ENCODE data around the gene MYBPC1. TPM values are rescaled to one million over a fixed set of nuclear protein-coding genes. Genes with fewer than 3 reads are reported as not detected.
A peak's percentile ranks its signal among the peaks of the same experiment; 100 is the strongest.

Gene MYBPC1
- total and polyA plus RNA-seq, 2 of the 13 experiments (the other 11 are each of a cell fraction or from before 2014, with no cell fraction given) = 0.31 to 0.53 TPM

- TF ChIP-seq ZSCAN5A (CRISPR knock-in tag; IDR thresholded peaks at IDR 0.05; ENCODE audit: borderline replicate concordance) (peak; percentile 82; the same call in 1 of the 2 replicates), ZBTB21 (CRISPR knock-in tag; IDR thresholded peaks at IDR 0.05) (no peak), RNF219 (CRISPR knock-in tag; IDR thresholded peaks at IDR 0.05) (peak; percentile 72; the same call in 1 of the 2 replicates), XBP1 (CRISPR knock-in tag; IDR thresholded peaks at IDR 0.05) (no peak), MTF1 (CRISPR knock-in tag; IDR thresholded peaks at IDR 0.05) (no peak), MTF2 (CRISPR knock-in tag; IDR thresholded peaks at IDR 0.05; ENCODE audit: borderline replicate concordance) (no peak), BCLAF1 (IDR thresholded peaks at IDR 0.05) (no peak), ESRRA (CRISPR knock-in tag; IDR thresholded peaks at IDR 0.05; ENCODE audit: low read depth) (peak; percentile 54), FOXP4 (CRISPR knock-in tag; IDR thresholded peaks at IDR 0.05) (peak; percentile 100), ATF6 (CRISPR knock-in tag; conservative IDR thresholded peaks at IDR 0.05) (no peak), MIER3 (CRISPR knock-in tag; IDR thresholded peaks at IDR 0.05; ENCODE audit: borderline replicate concordance) (peak; percentile 97; the same call in 1 of the 2 replicates), RBM39 (IDR thresholded peaks at IDR 0.05; ENCODE audit: low read depth, low read length, poor library complexity, severe bottlenecking) (no peak), ZNF18 (CRISPR knock-in tag; IDR thresholded peaks at IDR 0.05; ENCODE audit: insufficient replicate concordance) (peak; percentile 90), IRX3 (CRISPR knock-in tag; IDR thresholded peaks at IDR 0.05; ENCODE audit: borderline replicate concordance, low read depth) (no peak), ZNF10 (CRISPR knock-in tag; IDR thresholded peaks at IDR 0.05; ENCODE audit: borderline replicate concordance, low read depth) (no peak)
These were observed 13.7 kb downstream of the MYBPC1 start (continued) for GRCh38 chr12:101608301-101609133.
